Erythroblast (primary cell): ENCODE results near the gene CDC42SE2.

Experiments
- GATA1 ChIP-seq: IDR thresholded peaks from 2 replicates; pipeline ENCODE4 v1.6.1; 2011; ENCODE audit warnings: low read depth, mild to moderate bottlenecking, control low read depth, low read length, moderate library complexity
- POLR2A ChIP-seq: IDR thresholded peaks from 2 replicates; pipeline ENCODE4 v1.6.1; 2011; ENCODE audit warnings: mild to moderate bottlenecking, low read length

GRCh38 chr5:131316026-131316425, 52.2 kb downstream of the CDC42SE2 start:
- TF ChIP-seq POLR2A (no peak), GATA1 (no peak)
